GM18508 (cell line): Measurements from ENCODE around the gene GRIP1.
A peak's percentile ranks its signal among the peaks of the same experiment; 100 is the strongest.

Experiments used
- ATAC-seq: cut with Tn5 transposase; IDR thresholded peaks from one replicate; pipeline ENCODE4 v1.9.1; 2021; ENCODE audit warnings: moderate number of reproducible peaks; ENCODE audit not compliant: insufficient read depth, unreplicated experiment

The GRIP1 gene

GRCh38 chr12:66352197-66352596, 326.7 kb downstream of the GRIP1 start:
- no peak for ATAC-seq

DNA sequence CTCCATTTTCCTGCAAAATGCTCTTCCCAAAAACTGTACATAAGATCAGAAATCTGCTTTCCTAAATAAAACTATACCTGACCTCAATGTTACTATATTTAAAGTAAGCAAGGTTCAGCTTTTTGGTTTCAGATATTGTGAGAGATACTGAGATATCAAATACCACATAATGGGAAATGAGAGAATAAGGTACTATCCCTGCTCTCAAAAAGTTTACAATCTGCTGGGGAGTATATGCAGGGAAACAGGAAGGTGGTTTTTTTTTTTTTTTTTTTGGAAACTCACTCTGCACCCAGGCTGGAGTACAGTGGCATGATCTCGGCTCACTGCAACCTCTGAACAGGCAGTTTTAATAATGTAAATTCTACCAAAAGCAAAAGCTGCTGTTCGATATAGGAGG, 327.6 kb downstream of the GRIP1 start:
- ATAC-seq = no peak

DNA sequence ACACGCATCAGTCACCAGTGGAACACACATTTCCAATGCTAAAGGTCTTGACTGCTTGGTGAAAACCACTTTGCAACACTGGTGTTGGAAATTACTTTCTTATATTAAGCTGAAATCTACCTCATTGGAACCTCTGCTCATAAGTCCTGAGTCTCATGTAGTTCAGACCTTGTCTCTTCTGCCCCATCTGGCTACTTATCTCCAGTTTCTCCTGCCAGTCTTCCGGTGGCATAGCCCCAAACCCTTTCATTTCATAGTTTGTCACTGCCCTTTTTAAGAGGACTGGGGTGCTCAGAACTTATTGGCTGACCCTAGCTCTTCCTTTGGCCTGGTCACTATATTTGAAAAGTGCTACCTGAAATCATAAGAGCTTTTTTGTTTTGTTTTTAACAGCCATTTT, 332.9 kb downstream of the GRIP1 start:
- no peak for ATAC-seq

- ATAC-seq = no peak
Observed at GRCh38 chr12:66345212-66345611, 333.7 kb downstream of the GRIP1 start.

- no peak for ATAC-seq
Observed at GRCh38 chr12:66341126-66341525, 337.8 kb downstream of the GRIP1 start.

DNA sequence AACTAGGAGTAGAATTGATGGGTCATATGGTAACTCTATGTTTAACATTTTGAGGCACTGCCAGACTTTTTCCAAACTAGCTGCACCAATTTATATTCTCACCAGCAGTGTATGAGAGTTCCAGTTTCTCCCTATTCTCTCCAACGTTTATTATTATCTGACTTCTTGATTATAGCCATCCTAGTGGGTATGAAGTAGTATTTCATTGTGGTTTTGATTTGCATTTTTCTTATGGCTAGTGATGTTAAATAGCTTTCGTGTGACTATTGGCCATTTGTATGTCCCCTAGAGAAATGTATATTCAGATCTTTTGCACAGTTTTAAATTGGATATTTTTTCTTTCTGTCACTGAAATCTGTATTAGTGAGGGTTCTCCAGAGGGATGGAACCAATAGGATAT, 338.7 kb downstream of the GRIP1 start:
- no peak for ATAC-seq

DNA sequence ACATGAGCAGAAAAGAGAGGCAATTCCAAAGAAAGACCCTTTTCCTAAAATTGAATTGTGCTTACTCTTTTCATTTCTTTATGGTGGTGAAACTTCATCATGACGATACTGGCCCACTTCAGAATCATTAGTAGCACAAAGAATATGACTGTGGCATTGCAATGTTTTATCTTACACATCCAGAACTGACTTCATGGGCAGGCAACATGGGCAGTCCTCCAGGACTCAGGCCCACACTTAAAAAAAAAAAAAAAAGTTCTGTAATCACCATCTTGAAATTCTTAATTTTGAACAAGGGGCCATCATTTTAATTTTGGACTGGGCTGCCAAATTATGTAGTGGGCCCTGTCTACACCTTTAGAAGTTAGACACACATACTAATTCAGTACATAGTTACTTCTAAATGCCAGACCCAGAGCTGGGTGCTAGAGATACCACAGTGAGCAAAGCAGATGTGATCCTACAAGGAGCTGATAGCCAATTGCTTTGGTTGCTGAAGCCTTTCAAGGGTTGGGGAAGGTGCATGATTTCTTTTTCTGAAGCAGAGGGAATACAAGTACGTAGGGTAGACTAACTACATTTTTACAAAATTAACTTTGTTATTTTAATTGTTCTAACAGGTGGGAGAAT, 341.4 kb downstream of the GRIP1 start:
- no peak for ATAC-seq

- ATAC-seq = no peak
Observed at GRCh38 chr12:66335746-66336145, 343.1 kb downstream of the GRIP1 start.

DNA sequence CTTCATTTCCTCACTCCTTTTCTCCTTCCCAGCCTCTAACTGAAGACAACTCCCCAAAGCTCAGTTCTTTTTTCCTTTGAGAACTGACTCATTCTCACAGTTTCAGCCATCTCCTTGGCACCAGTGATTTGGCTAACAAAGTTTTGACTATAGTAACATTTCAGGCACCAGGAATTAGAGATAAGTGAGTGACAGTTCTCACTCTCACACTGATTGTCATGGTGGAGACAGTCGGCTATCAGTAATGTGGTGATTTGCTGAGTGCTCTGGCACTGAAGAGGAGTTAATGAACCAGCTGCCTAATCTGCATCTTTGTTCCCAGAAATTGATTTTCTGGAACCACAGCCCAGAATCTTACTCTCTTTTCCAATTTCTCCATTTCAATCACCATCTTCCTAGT, 347.1 kb downstream of the GRIP1 start:
- no peak for ATAC-seq

DNA sequence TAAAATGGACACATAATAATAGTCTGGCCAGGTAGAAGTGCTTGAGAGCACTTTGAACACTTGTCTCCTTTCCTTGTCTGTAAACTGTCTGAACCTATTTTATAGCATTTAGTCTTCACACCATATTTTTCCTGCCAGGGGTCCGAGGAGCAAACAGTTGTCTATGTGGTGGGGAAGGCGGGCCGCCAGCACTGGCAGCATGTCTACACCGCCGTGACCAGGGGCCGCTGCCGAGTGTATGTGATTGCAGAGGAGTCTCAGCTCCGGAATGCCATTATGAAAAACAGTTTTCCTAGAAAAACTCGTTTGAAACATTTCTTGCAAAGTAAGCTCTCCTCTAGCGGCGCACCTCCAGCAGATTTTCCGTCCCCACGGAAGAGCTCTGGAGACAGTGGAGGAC, 347.9 kb downstream of the GRIP1 start:
- no peak for ATAC-seq

GRCh38 chr12:66329941-66330340, 348.9 kb downstream of the GRIP1 start:
- ATAC-seq = no peak

DNA sequence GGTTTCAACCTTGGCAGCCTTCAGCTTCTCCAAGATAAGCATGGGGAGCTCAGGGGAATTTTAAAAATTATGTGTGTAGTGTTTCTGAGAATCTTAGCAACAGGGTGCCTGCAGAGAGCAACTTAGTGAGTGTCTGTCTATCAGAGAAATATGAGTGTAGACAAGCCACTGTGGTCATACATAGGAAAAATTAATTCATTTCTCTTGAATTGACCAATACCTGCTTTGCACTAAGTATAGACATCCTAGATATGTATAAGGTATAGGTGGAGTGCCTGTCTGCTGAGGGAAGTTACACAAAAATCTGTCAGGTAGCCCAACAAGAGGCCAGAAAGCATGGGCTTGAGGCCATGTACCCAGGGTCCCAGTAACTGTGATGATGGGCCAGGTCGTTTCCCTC, 355.9 kb downstream of the GRIP1 start:
- no peak for ATAC-seq

- ATAC-seq = no peak
Observed at GRCh38 chr12:66321435-66321834, 357.4 kb downstream of the GRIP1 start.

DNA sequence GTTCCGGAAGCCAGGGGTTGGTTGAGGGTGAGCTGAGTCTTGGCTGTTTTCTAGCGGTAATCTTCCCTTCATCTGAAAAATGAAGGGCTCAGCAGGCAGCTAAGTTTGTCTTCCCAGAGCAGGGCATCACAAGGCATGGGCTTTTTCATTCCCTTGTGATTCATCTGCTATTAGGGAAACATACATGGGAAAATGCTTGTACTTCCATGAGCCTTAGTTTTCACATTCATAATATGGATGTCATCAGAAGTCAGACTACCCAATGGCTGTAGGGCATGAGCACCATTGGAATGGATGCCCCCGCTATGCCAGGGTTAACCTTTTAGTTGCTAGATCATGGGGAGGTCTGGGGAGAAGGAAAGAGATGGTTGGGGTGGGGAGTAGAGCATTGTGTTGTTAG, 357.9 kb downstream of the GRIP1 start:
- no peak for ATAC-seq

DNA sequence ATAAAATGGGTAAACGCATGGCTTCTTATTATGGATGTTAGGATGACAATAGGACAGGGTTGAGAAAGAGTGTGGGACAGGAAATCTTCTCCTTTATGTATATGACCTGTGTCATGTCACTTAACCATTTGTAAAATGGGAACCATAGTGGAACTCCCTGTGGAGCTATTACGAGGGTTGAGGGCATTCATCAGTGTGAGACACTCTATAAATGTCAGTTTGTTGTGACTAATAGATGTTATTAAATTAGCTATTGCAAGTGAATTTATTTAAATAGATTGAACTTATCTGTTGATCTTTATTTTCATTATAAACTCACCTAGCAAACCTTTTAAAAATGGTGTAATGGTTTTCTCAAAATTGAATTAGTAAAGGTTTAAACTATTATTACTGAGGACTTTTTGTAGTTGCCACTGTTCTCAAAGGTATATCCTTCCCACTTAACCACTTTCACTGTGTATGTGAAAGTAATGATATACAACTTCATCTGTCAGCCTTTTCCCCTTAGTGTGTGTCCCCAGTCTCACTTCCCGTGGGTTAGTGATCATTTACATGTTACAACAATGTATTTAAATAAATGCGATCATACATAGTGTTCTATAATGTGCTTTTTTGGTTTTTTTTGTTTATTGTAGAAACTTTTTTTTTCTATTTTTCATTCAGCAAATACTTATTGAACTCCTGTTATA, 359.5 kb downstream of the GRIP1 start:
- ATAC-seq = no peak

GRCh38 chr12:66314278-66314677, 364.6 kb downstream of the GRIP1 start:
- ATAC-seq = no peak

- ATAC-seq = no peak
Observed at GRCh38 chr12:66312189-66312588, 366.7 kb downstream of the GRIP1 start.

- ATAC-seq = no peak
Observed at GRCh38 chr12:66309606-66310005, 369.3 kb downstream of the GRIP1 start.

- no peak for ATAC-seq
Observed at GRCh38 chr12:66304296-66304900, 374.5 kb downstream of the GRIP1 start.

DNA sequence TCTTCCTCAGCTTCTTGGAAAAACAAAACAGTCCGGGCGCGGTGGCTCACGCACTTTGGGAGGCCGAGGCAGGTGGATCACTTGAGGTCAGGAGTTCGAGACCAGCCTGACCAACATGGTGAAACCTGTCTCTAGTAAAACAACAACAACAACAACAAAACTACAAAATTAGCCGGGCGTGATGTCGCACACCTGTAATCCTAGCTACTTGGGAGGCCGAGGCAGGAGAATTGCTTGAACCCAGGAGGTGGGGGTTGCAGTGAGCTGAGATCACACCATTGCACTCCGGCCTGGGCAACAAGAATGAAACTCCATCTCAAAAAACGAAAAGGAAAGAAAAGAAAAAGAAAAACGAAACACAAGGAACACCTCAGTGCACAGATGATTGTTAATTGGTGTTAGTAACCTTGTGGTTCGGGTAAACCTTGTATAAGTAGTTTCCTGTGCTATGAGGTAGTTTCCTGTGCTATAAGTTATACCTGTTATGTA, 375.5 kb downstream of the GRIP1 start:
- peak; percentile 52 for ATAC-seq

GRCh38 chr12:66302827-66303169, 376.1 kb downstream of the GRIP1 start:
- ATAC-seq = no peak
